Loucy (cell line): Measurements from ENCODE around the gene MOAP1.
"Not testable (repeated sequence)": the region's sequence is repeated elsewhere in the genome, so short reads cannot be mapped to it uniquely, and the experiment has no call there.

Experiments
- CTCF ChIP-seq: fragments of 200-600 bp; sonication (generic); conservative IDR thresholded peaks from 2 replicates; pipeline ENCODE4 v1.5.1; 2014; ENCODE audit warnings: mild to moderate bottlenecking, antibody characterized with exemption, low read length
- EZH2phosphoT487 ChIP-seq: fragments of 200-600 bp; IDR thresholded peaks from 2 replicates; pipeline ENCODE4 v1.6.1; 2018; ENCODE audit warnings: antibody characterized with exemption, mild to moderate bottlenecking, moderate library complexity, borderline replicate concordance

GRCh38 chr14:93159625-93160352, 24.9 kb downstream of the MOAP1 start:
- TF ChIP-seq CTCF, EZH2phosphoT487: not testable (repeated sequence)
